MCF 10A (cell line): Measurements from ENCODE around the gene REV3L. TPM values are rescaled to one million over a fixed set of nuclear protein-coding genes. Genes with fewer than 3 reads are reported as not detected.

Experiments used
- BruUV-seq: library from RNA; stranded (reverse); fragments of 400-500 nt; replicated peaks from 2 replicates; lab custom pipeline; 2021; lab: Mats Ljungman, UMichigan
- CTCF ChIA-PET: fragments of 300-600 bp; sonication (Branson Sonifier 250); formaldehyde crosslinking; extraction: SDS; loops from one replicate; lab custom pipeline; 2021; ENCODE audit warnings: antibody characterized with exemption, inconsistent platforms; lab: Yijun Ruan, JAX
- POLR2A ChIA-PET: fragments of 300-600, 350-650 bp; sonication (Branson Sonifier 250); formaldehyde crosslinking; extraction: SDS; loops from one replicate; lab custom pipeline; 2020; ENCODE audit warnings: antibody characterized with exemption, inconsistent platforms; lab: Yijun Ruan, JAX
- DNase-seq: peaks from one replicate; pipeline ENCODE4 v3.0.0-alpha.2; 2018; ENCODE audit not compliant: unreplicated experiment
- H3K27ac Mint-ChIP-seq: one replicate; pipeline ENCODE4 v1.8.0; 2022; ENCODE audit warnings: mild to moderate bottlenecking, low read depth, mixed read lengths; ENCODE audit not compliant: unreplicated experiment
- H3K27me3 Mint-ChIP-seq: one replicate; pipeline ENCODE4 v1.8.0; 2022; ENCODE audit warnings: mixed read lengths; ENCODE audit not compliant: insufficient read depth, unreplicated experiment
- H3K36me3 Mint-ChIP-seq: one replicate; pipeline ENCODE4 v1.8.0; 2022; ENCODE audit warnings: mild to moderate bottlenecking, moderate library complexity, mixed read lengths; ENCODE audit not compliant: insufficient read depth, unreplicated experiment
- H3K4me1 Mint-ChIP-seq: one replicate; pipeline ENCODE4 v1.8.0; 2022; ENCODE audit warnings: mixed read lengths; ENCODE audit not compliant: insufficient read depth, unreplicated experiment
- H3K4me3 Mint-ChIP-seq: one replicate; pipeline ENCODE4 v1.8.0; 2022; ENCODE audit warnings: mild to moderate bottlenecking, moderate library complexity, mixed read lengths; ENCODE audit not compliant: unreplicated experiment
- H3K9me3 Mint-ChIP-seq: one replicate; pipeline ENCODE4 v1.8.0; 2022; ENCODE audit warnings: mixed read lengths; ENCODE audit not compliant: unreplicated experiment
- CTCF ChIP-seq: fragments of 200-600 bp; IDR thresholded peaks from one replicate; pipeline ENCODE4 v1.8.0; 2022; ENCODE audit warnings: antibody characterized with exemption, mild to moderate bottlenecking; ENCODE audit not compliant: unreplicated experiment
- intact Hi-C: fragments of 100-400 bp; cut with micrococcal nuclease; formaldehyde crosslinking; loops from 2 replicates; pipeline ENCODE4 v1.14.1; 2022
- total RNA-seq: library from RNA; stranded (reverse); gene quantifications from 2 replicates; pipeline ENCODE4 v1.2.3, GENCODE V29; 2022

Gene REV3L
- total RNA-seq, 1 experiment from 2014 or later = 31.2 TPM

GRCh38 chr6:111265842-111266241 lies 217.2 kb downstream of the REV3L start:
- Mint-ChIP-seq H3K9me3 (no peaks in the 10 kb centered on the region), H3K27ac (no peak overlapping the region), H3K27me3 (no peaks in the 10 kb centered on the region), H3K36me3 (peaks cover 49% of the 10 kb centered on the region), H3K4me3 (no peak overlapping the region), H3K4me1 (peaks cover 11% of the 10 kb centered on the region)
- no TSS peak for BruUV-seq
- ChIA-PET POLR2A (no interaction called here), CTCF (interaction anchor here (0.6 kb wide), 2 partner anchors 284 to 445 kb away, joined by 3 read pairs; partner anchors contain the start of gene RPF2)
- intact Hi-C loops = no loop called here
- no peak for TF ChIP-seq CTCF
- DNase-seq = no peak

- no TSS peak for BruUV-seq
- CTCF ChIA-PET = interaction anchor here (0.5 to 2.2 kb wide), 4 partner anchors 83 to 776 kb away, joined by 3 to 8 read pairs (median 4); no protein-coding TSS in a partner anchor
- H3K27ac Mint-ChIP-seq = peak overlapping the region; percentile 52
- intact Hi-C loops = no loop called here
- no peak overlapping the region for H3K4me3 Mint-ChIP-seq
- DNase-seq = peak; percentile 54
- POLR2A ChIA-PET = interaction anchor here (0.5 kb wide), 1 partner anchor 41 kb away, joined by 4 read pairs; no protein-coding TSS in a partner anchor
- TF ChIP-seq CTCF = no peak
- H3K36me3 Mint-ChIP-seq = peaks cover 36% of the 10 kb centered on the region
- no peaks in the 10 kb centered on the region for H3K9me3 Mint-ChIP-seq
- no peaks in the 10 kb centered on the region for H3K27me3 Mint-ChIP-seq
- peaks cover 15% of the 10 kb centered on the region for H3K4me1 Mint-ChIP-seq
These were observed 219.2 kb downstream of the REV3L start for GRCh38 chr6:111263837-111264236.

- no TSS peak for BruUV-seq
- ChIA-PET CTCF (no interaction called here), POLR2A (interaction anchor here (1.0 kb wide), 1 partner anchor 16 kb away, joined by 5 read pairs; no protein-coding TSS in a partner anchor)
- H3K4me1 Mint-ChIP-seq = peaks cover 23% of the 10 kb centered on the region
- no peaks in the 10 kb centered on the region for H3K9me3 Mint-ChIP-seq
- no peaks in the 10 kb centered on the region for H3K27me3 Mint-ChIP-seq
- DNase-seq = peak; percentile 23
- no peak overlapping the region for H3K27ac Mint-ChIP-seq
- intact Hi-C loops = no loop called here
- H3K4me3 Mint-ChIP-seq = peak overlapping the region; percentile 73
- H3K36me3 Mint-ChIP-seq = peaks cover 20% of the 10 kb centered on the region
- no peak for TF ChIP-seq CTCF
These were observed 222.3 kb downstream of the REV3L start for GRCh38 chr6:111260570-111261298.

GRCh38 chr6:111259089-111259831 lies 223.8 kb downstream of the REV3L start:
- Mint-ChIP-seq H3K27ac (peak overlapping the region; percentile 79), H3K27me3 (peaks cover 9% of the 10 kb centered on the region), H3K4me1 (peaks cover 23% of the 10 kb centered on the region), H3K36me3 (peaks cover 6% of the 10 kb centered on the region), H3K4me3 (peak overlapping the region; percentile 73), H3K9me3 (no peaks in the 10 kb centered on the region)
- TSS peak; percentile 56 for BruUV-seq
- peak; percentile 99 for DNase-seq
- POLR2A ChIA-PET = interaction anchor here (0.6 to 2.2 kb wide), 27 partner anchors 9 to 451 kb away, joined by 3 to 22 read pairs (median 3); partner anchors contain the start of genes CDK19, GTF3C6, REV3L and RPF2
- peak; percentile 93 for TF ChIP-seq CTCF
- CTCF ChIA-PET = interaction anchor here (0.5 to 2.1 kb wide), 54 partner anchors 9 to 786 kb away, joined by 3 to 22 read pairs (median 4); partner anchors contain the start of gene TRAF3IP2
- intact Hi-C loops = loop anchor here (1.0 kb wide), 3 partner anchors 222 to 784 kb away; no protein-coding TSS in a partner anchor
